Measurements from ENCODE around the gene MAP4K2.
A peak's percentile ranks its signal among the peaks of the same experiment; 100 is the strongest.
"Not testable (repeated sequence)": the region's sequence is repeated elsewhere in the genome, so short reads cannot be mapped to it uniquely, and the experiment has no call there.

The MAP4K2 gene

DNA sequence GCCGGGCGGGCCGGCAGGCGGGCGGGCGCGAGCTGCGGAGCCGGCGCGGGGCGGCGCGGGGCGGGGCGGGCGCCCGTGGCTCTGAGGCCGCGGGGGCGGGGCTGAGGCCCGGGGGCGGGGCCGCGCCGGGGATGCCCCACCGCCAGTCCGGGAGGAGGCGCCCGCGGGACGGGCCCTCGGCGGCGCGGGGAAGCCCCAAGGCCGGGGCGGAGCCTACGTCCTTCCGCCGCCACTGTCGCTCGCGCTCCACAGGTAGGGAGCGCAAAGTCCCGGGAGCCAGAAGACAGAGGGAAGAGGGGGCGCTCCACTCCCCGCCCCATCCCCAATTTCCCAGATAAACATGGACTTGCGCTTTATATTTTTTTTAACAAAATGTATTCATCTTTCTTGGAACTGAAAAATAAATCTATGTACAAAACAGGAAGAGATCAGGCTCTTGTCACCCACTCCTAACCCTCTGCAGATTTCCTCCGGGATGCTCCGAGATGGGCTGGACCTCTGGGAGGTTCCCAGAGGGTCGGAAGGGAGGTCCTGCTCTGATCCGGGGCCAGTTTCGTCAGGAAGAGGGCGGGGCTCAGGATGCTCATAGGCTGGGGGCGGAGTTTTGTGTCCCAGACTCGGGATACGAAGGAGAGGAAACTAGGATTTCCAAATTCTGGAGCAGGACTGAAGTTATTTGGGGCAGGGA, at the start of gene MAP4K2:
Gene MAP4K2, minus strand, starts transcription at position 57 of the 688 bp plus-strand sequence. CDS start 65 bp downstream, outside the sequence.
- DNase-seq: peak; percentile 67

DNA sequence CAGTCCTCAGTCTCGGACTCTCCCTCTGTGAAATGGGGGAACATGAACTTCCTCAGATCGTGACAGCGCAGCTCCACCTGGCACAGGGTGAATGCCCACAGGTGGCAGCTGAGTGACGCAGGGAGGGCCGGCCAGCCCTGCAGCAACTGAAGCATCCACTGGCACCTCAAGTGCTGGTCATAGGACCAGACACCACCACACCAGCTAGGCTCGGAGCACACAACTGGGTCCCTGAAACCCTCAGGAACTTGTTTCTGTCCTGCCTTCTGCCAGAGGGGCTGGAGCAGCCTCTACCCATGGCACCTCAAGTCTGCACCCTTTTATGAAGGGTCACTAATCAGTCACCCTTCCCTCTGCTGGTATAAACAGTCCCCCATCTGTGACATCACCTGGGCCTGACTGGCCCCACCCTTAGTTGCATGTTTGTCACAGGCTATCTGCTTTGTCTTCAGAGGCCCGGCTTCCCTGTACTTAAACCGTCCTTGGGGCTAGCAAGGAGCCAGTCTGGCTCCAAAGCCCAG, 48.9 kb upstream of the MAP4K2 start:
- no peak for DNase-seq

DNA sequence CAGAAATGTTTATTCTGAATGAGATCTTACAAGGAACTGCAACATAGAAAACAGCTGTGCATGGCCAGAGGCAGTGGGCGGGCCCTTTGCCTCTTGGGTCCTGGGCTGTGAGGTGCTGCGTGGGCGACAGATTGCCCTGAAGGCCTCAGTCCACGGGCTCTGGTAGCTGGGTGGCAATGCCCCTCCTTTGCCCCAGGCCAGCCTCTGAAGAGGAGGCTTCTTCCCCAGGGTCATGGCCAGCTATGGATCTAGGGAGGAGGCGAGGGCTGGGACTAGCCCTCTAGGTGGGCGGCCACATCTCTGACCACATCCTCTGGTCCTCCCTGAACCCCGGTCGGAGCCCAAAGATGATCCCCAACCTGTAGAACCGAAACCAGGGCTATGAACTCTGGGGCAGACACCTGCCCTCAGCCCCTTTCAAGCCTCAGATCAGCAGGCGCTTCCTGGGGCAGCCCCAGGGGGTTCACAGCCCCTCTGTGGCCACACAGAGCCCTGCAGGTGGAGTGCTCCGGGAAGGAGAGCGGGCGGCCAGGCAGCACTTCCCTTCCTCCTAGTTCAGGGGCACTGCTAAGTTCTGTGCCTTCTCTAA, 48.1 kb upstream of the MAP4K2 start:
- DNase-seq: no peak

DNA sequence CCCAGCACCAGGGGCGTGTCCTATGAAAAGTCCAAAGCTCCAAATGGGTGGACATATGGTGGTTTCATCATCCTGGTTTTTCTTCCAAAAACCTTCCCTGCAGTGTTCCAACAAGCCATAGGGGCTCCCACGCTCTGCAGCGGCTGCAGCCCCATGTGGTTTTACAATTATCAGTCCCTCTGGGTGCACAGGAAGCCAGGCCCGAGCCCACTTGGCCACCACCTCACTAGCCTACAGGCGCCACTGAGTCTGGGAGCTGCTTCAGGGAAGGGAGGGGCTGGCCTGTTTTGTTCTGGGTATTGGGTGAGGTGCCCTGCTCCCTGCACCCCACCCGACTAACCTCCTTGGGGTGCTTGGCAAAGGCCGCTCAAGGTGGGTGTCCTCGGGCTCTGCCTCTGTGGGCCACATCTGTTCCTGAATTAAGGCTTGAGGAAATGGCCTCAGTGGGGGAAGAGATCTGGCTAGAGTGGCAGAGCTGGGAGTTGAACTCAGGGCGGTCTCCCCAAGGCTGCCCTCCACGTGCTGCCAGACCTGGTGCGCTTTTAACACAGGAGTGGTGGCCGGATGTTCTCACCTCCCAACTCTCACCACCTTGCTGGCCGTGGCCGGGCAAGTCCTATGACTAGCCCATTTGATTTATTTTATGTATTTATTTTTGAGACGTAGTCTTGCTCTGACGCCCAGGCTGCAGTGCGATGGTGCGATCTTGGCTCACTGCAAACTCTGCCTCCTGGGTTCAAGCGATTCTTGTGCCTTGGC, 46.8 kb upstream of the MAP4K2 start:
- no peak for DNase-seq

DNA sequence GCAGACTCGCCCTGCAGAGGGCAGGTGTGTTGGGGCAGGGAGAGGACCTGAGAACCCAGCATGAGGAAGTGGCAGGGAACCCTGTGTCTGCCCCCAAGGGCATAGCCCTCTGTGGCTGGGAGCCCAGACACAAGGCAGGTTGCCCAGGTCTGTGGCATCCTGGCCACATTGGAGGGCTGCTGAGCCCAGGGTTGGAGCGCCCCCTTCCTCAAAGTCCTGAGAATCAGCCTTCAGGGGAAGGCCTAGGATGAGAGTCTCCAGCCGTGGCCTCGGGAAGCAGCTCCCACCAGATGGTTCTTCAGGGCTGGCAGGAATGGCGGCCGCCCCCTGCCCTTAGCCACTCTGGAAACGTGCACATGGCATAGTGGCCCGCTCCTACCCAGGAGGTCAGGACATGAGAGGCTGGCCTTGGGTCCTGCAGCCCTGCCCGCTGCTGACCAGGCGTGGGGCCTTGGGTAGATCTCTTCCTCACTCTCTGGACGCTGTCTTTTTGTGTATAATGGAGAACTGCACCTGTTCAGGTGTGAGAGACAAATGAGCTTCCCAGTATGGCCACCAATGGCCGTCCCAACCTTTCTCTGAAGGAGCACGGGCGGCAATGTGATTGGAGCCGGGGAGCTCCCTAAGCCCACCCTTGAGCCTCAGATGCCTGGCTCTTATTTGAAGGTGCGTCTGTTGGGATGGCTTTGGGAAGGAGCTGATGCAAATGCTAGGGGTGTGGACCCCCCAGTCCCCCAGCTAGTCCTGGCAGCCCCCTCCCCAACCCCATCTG, 46.0 kb upstream of the MAP4K2 start:
- no peak for DNase-seq

DNA sequence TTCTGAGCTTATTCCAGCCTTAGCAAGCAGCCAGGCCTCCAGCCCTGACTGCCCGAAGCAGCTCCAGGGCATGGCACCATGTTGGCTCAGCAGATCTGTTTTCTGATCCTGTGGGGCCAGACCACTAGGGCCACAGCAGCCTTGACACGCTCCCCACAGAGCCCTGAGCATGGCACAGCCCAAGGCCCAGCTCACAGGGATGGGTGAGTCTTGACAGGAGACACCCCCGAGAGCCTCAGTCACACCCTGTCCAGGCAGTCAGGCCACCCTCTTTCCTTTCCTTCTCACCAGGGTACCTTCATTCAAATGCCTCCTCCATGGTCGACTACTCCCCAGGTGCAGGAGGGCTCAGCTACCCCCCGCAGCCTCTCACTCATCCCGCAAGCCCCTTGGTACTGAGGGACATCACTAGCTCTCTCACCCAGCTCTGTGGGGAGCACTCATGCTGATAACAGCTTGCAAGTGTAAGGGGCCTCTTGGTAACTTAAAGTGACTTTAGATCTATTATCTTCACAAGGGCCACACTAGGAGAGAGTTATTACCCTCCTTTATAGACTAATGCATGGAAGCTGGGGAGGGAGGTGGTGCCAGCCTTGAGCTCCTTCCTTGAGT, 45.3 kb upstream of the MAP4K2 start:
- no peak for DNase-seq

DNA sequence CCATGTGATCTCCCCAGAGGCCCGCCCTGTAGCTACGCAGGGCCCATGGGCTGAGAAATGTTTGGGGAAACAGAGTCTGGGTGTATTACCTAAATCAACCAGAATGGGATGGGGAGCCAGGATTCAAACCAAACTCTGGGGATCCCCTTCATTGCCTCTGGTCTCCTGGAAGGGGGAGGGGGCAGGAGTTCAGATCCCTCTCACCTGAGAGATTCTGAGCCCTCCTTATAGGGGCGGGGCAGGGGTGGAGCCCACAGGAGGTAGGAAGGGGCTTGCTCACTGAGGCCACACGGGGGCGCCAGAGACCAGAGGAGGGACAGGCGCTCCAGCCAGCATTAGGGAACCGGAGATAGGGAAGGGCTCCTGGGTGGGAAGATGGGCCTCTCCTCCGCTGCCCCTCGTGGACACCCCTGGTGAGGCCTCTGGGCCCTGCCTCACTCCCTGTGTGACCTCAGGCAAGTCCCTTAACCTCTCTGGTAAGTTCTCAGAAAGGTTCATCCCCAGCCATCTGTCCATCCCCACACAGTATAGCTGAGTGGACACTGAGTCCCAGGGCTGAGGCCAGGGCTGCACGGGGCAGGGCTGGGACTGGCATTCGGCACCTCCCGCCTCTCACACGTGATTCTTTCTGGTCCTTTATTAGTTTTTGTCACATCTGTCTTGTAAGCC, 44.1 kb upstream of the MAP4K2 start:
- DNase-seq: peak; percentile 83

DNA sequence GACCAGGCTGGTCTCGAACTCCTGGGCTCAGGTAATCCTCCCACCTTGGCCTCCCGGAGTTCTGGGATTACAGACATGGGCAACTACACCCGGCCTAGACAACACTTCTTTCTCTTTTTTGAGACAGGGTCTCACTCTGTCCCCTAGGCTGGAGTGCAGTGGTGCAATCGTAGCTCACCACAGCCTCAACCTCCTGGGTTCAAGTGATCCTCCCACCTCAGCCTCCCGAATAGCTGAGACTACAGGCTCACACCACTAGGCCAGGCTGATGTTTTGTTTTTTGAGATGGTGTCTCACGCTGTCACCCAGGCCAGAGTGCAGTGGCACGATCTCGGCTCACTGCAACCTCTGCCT, 42.7 kb upstream of the MAP4K2 start:
- not testable (repeated sequence) for DNase-seq

DNA sequence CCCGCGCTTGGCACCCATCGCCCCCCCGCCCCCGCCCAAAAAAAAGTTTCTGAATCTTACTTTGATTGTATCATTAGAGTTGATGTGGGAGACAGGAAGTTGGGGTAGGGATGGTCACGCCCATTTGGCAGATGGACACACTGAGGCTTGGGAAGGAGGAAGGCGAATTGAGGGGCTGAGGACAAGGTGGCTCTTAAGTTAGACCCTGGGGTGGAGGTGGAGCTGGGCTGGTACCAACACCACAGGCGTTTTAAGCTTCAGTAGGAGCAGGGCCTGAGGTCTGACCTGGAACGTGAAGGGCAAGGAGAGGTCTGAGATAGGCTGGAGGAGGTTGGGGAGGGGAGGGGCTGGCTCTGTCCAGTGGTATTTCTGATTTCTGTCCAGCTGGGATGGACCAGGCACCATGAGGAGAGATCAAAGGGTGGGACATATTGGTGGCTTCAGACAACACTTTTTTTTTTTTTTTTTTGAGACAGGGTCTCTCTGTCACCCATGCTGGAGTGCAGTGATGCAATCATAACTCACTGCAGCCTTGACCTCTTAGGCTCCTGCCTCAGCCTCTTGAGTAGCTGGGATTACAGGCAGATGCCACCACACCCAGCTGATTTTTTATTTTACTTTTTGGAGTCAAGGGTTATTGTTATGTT, 42.2 kb upstream of the MAP4K2 start:
- no peak for DNase-seq

DNA sequence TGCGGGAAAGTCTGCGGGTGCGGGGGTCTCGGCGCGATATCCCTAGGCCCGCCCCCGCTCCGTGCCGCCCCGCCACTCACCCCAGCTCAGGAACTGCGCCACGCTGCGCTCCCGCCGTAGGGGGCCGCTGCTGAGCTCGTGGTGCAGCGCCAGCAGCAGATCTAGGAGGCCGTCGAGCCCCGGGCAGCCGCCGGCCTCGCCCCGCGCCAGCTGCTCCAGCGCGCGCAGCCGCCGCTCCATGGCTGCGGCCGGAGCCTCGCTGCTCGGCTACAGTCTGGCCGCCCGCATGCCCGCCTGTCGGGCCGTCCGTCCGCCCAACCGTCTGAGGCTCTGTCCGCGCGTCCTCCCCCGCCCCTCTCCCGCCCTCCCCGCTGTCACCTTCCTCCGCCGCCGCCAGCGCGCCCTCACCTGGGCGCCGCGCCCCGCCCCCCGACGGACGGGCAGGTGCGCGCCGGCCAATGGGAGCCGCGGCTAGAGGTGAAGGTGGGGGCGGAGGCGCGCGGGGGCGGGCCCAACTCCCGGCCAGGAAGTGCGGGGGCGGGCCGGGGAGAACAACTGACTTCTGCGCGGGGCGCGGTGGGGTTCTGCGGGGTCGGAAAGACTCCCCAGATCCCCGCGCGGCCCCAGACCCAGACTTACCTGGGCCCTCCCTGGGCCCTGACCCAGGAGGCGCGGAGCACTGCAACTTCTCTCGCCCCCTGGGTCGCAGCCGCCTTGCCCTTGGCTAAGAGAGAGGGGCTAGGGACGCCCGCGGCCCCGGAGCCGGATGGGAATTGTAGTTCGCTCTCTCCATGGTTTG, 41.5 kb upstream of the MAP4K2 start, which contains the start of gene CDC42BPG:
Gene CDC42BPG, minus strand, starts transcription at position 324 of the 799 bp plus-strand sequence. Its CDS starts 84 bp downstream, at position 240.
- peak; percentile 8 for DNase-seq

DNA sequence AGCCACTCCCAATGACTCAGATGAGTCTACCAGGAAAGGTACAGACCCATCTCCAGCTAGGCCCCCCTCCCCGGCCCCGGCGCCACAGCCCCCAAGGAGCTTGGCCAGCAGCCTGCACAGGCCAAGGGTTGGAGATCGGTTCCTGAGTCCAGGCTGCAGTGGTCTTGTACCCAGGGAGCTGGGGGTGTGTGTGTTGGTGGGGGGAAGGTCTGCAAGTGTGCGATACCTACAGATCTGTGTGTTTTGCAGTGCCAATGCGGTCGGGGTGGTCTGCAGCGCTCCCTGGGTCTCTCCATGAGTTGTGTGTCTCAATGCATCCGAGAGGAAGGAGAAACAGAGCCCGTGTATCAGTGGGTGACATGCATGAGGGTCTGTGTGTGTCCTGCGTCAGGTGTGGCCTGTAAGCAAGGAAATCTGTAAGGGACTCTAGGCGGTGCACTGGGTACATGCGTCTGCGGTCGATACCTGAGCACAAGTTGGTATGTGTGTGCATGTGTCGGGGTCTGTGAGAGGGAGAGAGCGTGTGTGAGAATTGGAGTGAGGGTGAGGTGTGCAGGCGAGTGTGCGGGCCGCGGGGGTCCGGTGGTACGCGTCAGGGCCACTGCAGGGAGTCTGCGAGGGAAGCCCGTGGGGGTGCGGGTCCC, 40.8 kb upstream of the MAP4K2 start:
- no peak for DNase-seq

DNA sequence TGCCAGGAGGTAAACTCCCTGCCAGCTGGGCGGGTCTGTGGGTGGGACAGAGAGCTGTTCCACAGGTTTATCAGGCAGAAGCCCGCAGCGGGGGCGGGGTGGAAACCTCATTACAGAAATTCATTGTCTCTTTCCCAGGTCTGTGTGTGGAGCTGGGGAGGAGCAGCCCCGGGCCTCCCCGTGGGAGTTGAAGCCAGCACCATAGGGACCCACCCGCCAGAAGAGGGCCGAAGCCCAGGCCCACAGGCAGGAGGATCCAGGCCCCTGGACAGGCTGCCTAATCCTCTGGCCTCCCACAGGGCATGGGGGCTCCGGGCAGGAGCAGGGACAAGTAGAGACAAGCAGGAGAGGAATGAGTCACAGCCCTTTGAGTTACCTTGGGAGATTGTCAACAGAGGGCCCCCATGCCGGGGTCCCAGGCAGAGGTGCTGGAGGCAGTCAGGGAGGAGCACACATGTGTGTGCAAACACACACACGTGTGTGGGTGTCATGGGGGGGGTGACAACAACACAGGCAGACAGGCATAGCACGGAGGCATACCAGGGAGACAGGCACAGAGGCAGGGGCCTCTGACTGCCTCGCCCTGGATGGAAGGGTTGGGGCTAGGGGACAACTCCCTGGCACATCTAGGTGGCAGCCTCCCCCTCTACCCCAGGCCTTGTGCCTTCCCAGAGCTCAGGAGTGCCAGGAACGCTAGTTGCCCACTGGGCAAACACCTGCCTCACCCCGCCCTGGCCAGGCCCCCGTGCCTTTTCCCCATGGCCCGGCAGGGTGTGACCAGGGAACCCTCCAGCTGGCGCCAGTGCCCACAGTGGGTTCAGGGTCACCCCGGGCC, 40.1 kb upstream of the MAP4K2 start:
- no peak for DNase-seq

DNA sequence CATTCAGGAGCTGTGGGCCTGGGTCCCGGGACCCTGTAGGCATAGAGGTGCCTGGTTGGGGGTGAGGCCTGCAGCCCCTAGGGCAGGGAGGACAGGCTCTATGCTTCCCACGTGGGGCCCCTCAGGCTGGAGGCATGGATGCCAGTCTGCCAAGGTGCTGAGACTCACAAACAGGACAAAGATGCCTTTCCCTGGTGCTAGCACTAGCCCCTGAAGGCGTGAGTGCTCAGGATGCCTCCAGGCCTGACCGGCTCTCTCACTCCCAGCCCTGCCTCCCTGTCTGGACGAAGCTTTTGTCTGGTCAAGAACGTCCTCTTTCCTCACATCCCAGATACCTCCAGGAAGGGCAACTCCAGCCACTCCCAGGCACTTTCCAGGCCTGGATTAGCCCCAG, 39.3 kb upstream of the MAP4K2 start:
- no peak for DNase-seq

DNA sequence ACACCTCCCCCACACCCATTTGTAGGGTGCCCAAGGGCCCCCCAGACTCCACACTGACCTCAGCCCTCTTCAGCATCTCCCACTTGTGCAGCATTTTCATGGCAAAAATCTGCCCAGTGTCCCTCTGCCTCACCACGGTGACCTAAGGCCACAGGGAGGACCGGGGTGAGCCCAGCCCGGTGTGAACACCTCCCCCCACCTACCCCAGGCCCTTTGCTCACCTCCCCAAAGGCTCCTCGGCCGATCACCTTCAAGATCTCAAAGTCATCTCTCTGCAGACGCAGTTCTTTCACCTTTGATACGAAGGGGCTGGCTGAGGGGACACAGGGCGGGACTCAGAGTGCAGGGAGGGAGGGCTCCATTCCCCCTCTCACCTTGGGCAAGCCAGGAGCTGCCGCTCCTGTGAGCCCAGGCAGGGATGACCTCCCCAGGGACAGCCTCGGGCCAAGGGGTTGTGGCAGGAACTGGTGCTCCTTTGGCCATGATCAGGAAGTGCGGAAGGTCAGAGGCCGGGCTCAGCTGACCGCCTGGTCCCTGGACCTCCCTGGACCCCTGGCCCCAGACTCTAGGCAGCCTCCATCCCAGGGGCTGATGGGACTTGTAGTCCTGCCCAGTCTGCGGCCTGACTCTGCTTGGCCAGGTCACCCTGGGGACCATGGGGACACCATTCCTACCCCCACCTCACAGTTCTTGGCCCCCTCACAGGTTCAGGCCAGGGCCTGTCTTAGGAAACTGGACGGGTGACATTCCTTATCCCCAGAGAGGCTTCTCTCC, 38.8 kb upstream of the MAP4K2 start:
- no peak for DNase-seq

DNA sequence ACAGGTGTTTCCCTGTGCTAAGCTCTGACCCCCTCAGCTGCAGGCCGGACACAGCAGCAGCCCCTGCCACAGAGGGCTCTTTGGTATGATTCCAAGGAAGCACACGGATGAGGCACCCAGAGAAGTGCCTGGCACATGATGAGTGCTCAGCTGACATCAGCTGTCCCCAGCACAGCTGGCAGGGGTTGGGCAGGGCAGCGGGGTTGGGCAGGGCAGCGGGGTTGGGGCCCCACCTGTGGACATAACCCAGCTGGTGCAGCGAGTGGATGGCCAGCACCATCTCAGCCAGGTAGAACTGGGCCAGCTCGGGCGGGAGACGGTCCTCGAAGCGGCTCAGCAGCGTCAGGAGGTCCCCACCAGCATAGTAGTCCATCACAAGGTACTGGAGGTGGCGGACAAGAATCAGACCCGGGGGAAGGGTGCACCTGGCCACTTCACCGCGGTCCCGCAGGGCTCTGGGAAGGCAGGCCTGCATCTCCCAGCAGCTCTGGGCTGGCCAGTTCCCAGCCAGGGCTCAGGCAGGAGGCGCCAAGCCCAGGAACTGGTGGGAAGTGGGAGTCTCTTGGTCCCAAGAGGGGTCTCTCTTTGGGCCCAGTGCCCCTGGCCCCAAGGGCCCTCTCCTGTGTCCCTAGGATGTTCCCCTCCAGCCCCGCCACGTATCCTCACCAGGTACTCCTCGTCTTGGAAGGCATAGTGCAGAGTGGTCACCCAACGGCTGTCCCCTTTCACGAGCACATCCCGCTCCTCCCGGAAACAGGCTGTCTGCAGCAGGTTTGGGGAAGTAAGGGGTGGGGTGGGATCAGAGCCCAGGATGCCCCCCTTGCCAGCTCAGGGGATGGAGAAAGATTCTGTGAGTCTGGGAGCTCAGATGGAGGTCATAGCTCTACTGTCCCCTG, 37.1 kb upstream of the MAP4K2 start:
- no peak for DNase-seq

DNA sequence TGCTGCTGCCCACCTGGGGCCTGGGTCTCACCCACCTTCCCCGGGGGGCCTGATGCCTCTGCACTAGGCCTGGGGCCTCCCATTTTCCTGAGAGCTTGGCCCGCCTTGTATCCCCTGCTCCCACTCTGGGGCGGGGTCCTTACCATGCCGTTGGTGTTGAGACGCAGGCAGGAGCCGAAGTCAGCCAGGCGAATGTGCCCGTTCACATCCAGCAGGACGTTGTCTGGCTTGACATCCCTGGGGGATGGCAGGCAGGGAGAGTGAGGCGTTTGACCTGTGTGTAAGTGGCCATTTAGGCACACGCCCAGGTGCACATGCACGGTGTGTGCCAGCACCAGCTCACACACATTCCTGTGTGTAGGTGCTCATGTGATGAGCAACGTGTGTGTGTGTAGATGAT, 36.3 kb upstream of the MAP4K2 start:
- DNase-seq: no peak

Data from kidney glomerular epithelial cell (primary cell).